Stimulated activated CD4-positive, alpha-beta T cell treated with anti-CD3 and anti-CD28 coated beads, TNF-alpha, amount 100 ng/mL, for 1 hour (primary cell): ENCODE measurements around the gene JAG2.

ENCODE experiments used
- DNase-seq, 3 donors: peaks; one replicate each; pipeline ENCODE4 v3.0.0-alpha.2; 2020; ENCODE audit warnings: low read depth in 3 of 3, low spot score in 1 of 3

Gene JAG2

DNA sequence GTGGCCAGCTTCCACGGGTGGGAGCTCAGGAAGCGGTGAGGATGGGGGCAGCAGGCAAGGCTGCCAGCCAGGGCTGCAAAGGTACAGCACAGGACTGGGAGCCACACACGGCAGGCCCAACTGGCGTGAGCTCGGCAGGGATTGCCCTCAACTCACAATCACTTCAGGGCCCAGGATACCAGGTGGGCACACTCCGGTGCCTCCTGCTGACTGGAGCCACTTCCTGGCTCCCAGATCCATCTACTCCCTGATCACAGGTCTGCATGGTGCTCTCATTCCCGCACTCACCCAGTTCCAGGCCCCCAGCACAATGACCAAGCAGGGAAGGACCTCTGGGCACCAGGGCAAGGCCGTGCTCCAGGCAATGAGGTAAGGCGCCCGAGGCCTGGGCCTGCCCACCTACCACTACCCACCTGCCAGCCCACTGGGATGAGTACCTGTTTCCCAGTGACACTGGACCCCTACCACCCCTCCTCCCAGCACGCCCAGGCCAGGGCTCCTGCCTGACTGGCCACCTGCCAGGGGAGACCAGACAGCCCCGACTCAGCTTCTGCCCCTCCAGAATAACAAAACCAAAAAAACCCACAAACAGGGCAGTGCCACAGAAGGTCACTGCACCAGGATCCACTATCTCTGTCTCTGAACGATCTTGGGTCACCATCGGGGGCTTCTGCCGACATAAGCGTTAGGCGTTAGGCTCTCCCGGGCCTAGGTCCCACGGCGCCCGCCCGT lies 1.8 kb downstream of the JAG2 start:
- no peak for DNase-seq

DNA sequence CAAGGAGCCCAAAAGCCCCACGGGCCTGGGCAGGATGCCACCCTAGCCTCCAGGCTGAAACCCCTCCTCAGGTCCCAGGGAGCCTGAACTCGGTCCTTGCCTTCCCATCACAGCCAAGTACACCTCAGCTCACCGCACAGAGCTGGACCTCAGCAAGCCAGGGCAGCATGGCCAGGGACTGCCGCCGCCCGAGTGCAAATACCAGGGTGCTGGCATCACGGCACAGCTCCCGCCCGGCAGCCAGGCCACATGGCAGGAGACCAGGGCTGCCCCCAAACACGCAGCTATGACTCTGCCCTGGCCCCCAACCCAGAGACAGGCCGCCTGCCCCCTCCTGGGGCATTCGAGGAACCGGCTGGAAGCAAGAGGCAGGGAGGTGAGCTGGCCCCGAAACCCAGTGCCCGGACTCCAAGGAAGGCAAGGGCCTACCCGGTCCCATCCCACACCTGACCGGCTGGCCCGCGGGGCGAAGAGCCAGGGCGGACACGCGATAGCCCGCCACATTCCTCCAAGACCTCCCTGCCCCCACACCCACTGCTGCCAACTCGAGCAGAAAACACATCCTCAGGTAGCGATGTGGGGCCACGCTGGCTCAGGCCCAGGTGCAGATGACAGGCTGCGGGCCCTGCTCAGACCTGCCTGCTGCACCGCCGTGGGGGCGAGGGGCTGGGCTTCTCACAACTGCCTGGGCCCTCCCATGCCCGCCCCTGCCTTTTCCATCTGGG lies 2.7 kb downstream of the JAG2 start:
- DNase-seq = no peak

DNA sequence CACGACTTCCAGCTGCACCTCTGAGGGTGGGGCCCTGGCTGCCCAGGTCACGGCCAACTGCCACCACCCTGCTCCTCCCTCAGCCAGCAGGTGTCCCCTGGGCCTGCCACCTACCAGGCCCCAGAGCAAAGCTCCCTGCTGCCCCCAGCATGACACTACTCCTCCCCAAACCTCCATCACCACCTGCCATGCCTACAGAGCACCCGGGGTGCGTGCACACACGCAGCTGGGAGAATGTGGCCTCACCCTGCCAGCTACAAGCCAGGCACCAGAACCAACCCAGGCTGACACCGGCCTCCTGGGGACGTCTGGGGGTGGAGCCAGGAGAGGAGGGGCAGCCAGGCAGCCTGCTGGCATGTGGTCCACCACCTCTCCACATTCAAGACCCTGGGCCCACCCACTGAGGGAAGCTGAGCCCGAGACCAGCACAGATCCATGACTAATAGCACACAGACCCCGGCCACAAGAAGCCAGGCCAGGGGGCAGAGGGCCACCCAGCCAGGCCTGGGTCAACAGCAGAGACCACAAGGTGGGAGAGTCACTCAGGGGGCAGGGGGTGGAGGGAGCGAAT lies 3.4 kb downstream of the JAG2 start:
- DNase-seq = no peak

DNA sequence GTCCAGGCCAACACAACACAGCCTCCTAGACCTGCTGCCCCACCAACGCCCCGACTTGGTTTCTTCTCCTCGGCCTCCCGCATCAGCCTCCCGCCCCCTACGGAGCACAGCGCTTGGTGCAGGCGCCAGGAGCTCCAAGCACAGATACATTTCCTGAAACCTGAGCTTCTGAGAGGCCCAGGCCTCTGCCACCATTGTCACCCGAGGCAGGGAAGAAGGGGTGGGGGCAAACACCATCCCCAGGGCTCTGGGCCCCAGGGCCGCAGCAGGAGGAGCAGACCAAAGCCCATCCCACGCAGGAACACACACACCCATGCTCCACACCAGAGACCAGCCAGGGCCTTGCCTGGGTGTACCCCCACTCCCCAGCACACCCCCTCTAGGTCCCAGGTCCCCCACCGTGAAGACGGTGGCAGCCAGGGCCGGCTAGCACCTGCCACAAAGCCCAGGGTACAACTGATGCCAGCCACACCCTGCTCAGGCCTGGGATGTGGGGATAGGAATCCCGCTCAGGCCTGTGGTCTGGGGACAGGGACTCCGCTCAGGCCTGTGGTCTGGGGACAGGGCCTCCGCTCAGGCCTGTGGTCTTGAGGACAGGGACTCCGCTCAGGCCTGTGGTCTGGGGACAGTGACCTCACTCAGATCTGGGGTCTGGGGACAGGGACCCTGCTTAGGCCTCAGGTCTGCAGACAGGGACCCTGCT lies 5.4 kb downstream of the JAG2 start:
- no peak for DNase-seq

DNA sequence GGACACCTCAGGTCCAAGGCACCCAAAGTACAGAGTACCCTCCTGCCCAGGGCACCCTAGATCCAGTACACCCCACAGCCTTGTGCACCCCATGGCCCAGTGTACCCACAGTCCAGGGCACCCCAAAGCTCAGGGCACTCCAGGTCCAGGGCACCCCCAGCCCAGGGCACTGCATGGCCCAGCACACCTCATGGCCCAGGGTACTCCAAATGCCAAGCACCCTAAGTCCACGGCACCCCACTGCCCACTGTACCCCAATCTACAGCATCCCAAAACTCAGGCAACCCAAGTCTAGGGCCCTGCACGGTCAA lies 6.0 kb downstream of the JAG2 start:
- DNase-seq = no peak

DNA sequence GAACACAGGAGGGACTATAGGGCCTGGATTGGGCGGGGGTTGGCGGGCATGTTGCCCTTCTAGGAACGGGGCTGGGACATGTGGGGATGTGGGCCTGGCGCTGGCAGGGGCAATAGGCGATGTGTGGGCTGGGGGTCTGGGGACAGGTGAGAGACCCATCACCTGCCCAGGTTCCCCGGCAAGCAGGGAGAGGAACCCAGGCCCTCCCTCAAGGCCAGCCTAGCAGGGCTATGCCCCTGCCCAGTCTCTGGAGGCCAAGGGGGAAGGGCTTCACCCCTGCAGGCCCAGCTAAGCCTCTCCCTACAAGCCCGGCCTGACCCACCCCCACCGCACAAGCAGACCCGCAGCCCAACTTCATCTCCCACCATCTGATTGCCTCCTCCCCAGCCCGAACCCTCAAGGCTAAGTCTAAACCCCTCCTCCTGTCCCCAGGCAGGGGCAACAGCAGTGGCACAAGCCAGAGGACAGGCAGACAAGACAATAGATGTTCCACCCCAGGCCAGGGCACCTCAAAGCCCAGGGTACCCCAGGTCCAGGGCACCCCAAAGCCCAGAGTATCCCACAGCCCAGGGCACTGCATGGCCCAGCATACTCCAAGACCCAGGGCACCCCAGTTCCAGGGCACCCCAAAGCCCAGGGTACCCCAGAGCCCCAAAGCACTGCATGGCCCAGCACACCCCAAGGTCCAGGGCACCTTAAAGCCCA lies 6.5 kb downstream of the JAG2 start:
- no peak for DNase-seq

DNA sequence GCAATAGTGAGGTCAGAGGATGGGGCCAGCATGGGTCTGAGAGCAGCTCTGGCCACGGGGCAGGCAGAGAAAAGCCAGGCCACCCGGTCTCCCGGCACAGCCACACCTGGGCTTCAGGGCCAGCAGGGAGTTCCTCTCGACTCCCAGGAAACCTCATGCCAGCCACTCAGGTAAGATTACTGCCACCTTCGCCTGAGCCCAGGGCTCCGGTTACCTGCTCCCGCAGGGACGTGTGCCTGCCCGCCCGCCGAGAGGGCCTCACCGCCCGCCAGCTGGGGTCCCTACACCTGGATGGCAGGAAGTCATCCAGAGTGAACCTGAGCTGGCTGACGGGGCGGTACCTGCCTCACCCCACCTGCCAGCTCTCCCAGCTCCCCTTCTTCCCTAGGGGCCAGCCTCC lies 7.3 kb downstream of the JAG2 start:
- DNase-seq = no peak

DNA sequence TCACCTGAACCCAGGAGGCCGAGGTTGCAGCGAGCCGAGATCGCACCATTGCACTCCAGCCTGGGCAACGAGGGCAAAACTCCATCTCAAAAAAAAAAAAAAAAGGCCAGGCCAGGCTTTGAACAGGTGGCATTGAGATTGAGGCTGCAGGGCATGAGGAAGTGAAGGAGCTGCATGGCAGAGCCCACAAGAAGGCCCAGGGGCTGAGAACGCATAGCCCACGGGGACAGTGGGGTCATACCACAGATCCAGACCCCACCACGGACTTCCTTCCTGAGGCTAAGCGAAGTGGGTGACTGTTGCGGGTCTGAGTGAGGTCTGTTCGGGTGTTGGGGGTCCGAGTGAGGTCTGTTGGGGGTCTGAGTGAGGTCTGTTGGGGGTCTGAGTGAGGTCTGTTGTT lies 7.8 kb downstream of the JAG2 start:
- no peak for DNase-seq

DNA sequence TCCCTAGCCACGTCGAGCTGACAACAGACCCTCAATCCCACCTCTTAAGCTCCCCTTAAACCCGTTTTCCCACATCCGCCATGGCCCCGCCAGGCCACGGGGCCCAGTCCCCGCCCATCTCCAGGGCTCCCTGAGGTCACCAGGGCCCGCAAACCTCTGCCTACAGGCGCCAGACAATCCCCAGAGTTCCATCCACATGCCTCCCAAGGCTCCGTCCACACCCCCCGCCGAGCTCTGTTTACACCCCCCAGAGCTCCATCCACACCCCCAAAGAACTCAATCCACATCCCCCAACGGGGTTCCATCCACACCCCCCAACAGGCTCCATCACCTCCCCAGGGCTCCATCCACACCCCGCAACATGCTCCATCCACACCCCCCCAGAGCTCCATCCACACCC lies 9.2 kb downstream of the JAG2 start:
- DNase-seq = no peak

DNA sequence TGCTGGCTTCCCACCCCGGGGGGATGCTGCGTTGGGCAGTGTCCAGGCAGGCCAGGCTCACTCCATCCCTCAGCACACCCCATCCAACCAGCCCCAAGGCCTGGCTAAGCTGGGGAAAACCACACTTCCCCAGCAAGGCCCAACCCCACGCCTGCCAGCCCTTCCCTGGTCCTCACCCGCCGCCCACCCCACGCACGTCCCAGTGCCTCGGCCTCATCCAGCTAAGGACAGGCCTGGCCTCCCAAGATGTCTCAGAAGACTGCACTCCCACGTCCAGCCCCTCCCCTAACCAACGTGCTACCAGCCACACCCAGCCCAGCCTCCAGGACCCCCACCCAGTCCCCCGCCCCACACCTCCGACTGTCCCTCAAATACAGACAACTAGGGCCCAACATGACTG lies 9.8 kb downstream of the JAG2 start:
- no peak for DNase-seq

DNA sequence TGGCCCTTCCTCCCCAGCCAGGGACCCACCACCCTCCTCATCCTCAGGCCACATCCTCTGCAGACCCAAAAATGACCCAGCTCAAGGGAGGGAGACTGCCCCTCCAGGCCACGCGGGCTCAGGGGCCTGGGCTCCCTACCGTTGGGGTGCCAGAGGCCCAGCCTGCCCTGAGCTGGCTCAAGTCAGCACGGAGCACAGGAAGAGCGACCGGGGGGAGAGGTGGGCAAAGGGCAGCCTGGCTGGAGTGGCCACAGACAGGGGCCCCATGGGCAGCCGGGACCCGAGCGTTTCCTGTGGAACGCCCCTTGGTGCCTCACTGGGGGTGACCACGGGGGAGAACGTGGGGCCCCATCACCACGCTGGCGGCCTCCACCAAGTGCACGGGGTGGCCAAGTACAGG lies 10.7 kb downstream of the JAG2 start:
- no peak for DNase-seq

DNA sequence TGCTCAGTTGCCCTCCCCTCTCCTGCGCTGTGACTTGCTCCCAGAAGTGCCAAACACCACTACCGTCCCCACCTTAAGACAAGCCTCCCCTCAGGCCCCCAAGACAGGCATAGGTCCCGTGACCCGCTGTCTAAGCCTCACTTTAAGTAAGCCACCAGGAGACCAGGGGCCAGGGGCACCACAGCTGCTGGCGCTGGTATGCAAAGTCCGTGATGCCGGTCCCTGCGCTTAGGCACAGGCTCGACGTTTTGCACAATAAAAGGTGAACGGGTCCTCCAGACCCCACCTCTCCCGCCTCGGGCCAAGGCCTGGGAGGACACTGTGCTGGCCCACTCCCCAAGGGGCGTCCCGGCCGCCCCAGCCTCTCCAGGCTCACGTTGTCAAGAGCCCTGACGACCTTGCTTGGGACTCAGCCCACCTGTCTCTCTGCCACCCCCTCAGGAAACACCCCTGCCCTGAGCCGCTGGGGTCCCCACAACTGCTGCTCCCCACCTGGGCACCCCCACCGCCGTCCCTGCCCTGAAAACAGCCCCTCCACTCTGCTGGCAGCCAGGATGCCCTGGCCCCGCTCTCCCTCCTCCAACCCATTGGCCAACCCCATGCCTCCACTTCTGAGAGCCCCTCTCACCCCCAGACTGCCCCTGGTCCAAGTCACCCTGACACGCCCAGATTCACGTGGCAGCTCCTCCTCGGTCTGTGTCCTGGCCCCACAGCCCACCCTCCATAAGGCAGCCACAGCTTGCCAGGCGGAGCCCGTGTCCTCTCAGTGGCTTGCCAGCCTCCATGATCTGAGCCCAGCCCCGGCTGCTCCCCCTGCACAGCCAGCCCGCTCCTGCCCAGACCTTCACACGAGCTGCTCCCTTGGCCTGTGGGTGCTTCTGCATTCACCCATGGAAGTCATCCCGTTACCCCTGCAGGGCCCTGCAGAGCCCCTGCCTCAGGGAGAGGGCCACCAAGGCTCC lies 11.9 kb downstream of the JAG2 start:
- DNase-seq = no peak

DNA sequence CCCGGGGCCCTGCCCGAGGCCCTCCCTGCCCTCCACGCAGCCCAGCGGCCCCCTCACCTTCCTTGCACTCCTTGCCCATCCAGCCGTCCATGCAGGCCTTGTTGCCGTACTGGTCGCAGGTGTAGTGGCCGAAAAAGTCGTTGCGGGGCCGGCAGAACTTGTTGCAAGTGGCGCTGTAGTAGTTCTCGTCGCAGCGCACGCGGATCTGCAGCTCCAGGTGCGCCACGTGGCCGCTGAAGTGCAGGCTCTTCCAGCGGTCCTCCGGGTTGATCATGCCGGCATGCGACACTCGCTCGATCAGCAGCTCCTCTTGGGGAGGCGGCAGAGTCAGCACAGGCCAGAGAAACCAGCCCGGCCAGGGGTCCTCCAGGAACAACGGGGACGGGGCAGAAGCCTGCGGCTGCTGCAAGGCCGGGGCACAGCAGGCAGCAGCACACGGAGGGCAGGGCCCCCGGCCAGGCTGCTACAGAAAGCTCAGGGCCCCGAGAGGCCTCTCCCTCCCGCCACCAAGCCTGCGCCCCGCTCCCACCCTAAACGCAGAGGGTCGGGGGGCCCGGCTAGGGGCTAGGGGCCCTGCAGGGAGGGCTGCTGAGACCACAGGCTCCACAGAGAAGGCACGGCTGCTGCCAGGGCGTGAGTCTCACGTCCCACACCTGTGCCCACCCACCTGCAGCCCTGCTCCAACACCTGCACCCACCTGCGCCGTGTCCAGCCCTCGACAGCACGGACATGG lies 12.7 kb downstream of the JAG2 start:
- DNase-seq = no peak

DNA sequence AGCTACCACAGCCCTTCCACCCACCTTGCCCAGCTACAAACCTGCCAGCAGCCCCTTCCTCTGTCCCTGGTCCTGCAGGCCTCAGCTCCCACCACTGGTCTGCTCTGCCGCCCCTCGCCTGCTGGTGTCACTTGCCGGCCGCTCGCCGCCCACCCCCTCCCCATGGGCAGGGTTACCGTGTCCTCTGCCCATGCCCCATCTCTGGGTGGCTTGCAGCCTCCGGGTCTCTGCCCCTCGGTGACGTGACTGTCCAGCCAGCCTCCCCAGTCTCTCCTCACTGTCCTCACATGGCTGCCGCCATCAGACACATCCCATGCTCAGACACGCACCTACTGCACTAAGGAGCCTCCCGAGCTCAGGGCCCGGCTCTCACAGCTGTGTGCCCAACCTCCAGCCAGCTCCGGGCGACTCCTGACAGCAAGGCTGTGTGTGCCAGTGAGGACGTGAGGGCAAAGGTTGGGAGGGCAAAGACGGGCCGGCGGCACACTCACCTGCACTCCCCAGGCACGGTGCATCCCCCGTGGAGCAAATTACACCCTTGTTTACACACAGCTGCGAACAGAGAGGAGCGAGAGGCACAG lies 13.4 kb downstream of the JAG2 start:
- no peak for DNase-seq

DNA sequence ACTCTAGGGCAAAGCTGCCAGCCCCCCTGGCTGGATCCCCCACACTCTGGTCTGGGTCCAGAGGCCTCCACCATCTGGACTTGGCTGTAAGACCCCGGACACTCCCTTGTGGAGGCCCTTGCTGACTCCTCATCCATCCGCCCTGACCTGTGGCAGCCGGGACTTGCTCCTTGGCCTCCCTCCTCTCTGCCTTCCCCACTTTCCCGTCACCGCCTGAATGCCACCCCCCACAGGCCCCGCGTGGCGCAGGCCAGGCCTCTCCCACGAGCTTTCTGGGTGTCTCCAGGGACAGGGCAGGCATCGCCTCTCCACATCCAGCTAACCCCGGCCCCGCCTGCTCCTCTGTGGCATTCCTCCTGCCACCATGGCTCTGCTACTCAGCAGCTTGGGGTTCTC lies 14.1 kb downstream of the JAG2 start:
- no peak for DNase-seq

DNA sequence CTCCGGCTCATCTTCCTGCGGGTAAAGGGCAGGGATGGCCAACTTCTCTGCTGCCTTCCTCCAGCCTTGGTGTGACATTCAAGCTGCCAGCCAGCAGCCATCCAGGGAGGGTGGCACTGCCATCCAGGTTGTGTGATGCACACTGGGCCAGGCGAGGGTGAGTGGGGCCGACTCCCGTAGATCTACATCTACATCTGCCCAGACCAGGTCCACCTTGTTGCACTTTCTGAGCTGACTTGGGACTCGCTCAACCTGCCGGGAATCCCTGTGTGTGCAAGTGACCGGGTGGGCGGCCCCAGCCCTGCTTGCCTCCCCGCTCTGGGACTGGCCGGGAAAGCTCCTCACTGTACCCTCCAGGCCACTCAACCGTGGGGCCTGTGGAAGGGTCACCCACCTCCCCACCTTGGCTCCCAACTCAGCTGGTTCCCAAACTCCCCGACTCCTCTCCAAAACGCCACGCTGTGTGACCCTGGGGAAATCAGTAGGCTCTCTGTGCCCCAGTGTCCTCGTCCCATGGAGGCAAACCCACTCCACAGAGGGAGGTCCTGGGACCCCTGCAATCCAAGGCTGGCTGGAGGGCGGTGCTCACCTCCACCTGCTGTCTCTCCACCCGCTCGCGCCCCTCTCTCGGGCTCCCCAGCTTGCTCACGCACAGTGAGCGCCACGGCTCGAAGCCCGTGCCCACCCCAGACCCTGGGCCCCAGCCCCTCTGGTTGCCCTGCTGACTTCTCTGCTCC lies 14.7 kb downstream of the JAG2 start:
- no peak for DNase-seq

DNA sequence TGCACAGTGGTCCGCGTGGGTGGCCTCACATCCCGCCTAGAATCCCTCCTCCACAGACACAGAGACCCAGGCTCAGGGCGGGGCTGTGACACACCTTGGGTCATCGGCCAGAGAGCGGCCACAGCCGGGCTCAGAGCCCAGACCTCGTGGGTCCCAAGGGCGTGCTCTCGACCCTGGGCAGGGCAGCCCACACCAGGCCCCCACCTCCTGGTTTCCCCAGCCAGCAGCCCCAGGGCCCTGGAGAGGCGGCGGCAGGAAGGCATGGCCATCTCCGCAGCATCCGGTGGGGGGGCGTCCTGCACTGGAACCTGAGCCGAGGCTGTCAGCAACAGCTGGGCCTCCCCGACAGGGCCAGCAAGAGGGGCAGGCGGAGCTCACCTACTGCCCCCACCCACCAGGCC lies 15.2 kb downstream of the JAG2 start:
- DNase-seq = no peak

DNA sequence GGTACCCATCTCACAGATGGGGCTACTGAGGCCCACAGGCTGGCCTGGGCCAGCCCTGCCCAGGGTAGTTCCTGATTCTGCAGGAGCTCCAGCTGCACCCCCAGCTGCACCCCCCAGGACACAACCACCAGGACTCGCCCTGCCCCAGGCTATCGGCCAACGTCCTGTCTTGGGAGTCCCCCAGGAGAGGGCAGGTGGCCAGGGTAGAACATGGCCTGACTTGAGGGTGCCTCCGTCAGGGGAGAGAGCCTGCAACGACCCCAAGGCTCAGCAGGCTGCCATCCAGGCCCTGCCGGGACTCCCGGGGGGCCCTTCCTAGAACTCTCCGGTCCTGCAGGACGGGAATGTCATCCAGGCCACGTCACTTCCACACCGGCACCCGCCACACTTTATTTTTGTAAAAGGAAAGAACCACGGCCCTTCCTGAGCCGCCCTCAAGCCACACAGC lies 15.8 kb downstream of the JAG2 start:
- DNase-seq = no peak
